HUES64 (cell line): Measurements from ENCODE around the gene GLT8D1.

ENCODE experiments used
- H3K27ac ChIP-seq: 2 replicates; pipeline ENCODE4 v1.7.0; 2013; ENCODE audit warnings: low read depth, low read length, inconsistent platforms
- H3K27me3 ChIP-seq: 2 replicates; pipeline ENCODE4 v1.6.1; 2013; ENCODE audit warnings: mild to moderate bottlenecking, low read length; ENCODE audit not compliant: insufficient read depth
- H3K36me3 ChIP-seq: 2 replicates; pipeline ENCODE4 v1.6.1; 2013; ENCODE audit warnings: mild to moderate bottlenecking, low read length; ENCODE audit not compliant: insufficient read depth
- H3K4me1 ChIP-seq: 2 replicates; pipeline ENCODE4 v1.6.1; 2013; ENCODE audit warnings: mild to moderate bottlenecking, low read length, moderate library complexity; ENCODE audit not compliant: insufficient read depth
- H3K4me3 ChIP-seq: 2 replicates; pipeline ENCODE4 v1.5.1; 2013; ENCODE audit warnings: mild to moderate bottlenecking, low read length, moderate library complexity
- H3K9ac ChIP-seq: 2 replicates; pipeline ENCODE4 v1.6.1; 2013; ENCODE audit warnings: mild to moderate bottlenecking, low read depth, low read length
- H3K9me3 ChIP-seq: 2 replicates; pipeline ENCODE4 v1.6.1; 2013; ENCODE audit warnings: low read depth, low read length; ENCODE audit not compliant: insufficient read depth
- WGBS: fragments of 150-250, 120-280 bp; methylation state at CpG from one replicate; pipeline ENCODE4 v1.1.7; 2013; ENCODE audit warnings: missing lambda C conversion rate; 5-methylcytosine and 5-hydroxymethylcytosine counted together

Gene GLT8D1

DNA sequence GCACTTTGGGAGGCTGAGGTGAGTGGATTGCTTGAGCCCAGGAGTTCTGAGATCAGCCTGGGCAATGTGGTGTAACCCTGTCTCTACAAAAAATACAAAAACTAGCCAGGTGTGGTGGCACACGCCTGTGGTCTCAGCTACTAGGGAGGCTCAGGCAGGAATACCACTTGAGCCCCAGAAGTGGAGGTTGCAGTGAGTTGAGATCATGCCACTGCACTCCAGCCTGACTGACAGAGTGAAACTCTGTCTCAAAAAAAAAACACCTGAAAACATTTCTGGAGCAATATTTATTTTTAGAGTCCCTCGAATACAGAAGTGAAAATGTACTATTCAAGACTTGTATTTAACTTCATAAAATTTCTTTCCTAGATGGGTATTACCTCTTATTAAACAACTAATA lies 4.9 kb upstream of the GLT8D1 start:
- Histone ChIP-seq H3K27ac (no peak overlapping the region), H3K9ac (no peak overlapping the region), H3K27me3 (no peaks in the 10 kb centered on the region), H3K4me1 (no peaks in the 10 kb centered on the region), H3K36me3 (peaks cover 45% of the 10 kb centered on the region), H3K9me3 (no peaks in the 10 kb centered on the region), H3K4me3 (no peak overlapping the region)
- 80% methylated on average over 1 of the region's 2 CpGs for WGBS

DNA sequence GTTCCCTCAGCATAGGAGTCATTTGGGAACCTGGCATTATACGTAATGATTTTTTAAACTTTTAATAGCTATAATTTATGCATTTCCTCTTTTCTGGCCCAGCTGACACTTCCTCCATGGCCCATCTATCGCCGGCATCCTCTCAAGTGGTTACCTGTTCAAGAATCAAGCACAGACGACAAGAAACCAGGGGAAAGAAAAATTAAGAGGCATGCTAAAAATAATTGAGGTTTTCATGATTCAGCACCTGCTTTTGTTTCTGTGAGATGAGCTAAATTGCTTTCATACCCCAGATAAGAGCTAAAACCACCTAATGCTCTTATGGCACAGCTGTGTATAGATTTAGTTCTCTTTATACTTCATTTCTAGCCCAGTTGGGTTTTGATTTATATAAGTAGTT lies 2.0 kb upstream of the GLT8D1 start:
- whole genome bisulfite sequencing = 99% methylated on average over 3 of the region's 4 CpGs
- Histone ChIP-seq H3K9ac (no peak overlapping the region), H3K27ac (no peak overlapping the region), H3K9me3 (no peaks in the 10 kb centered on the region), H3K4me1 (peaks cover 5% of the 10 kb centered on the region; the same call in 1 of the 2 replicates), H3K27me3 (no peaks in the 10 kb centered on the region), H3K4me3 (peak overlapping the region; percentile 100; the same call in 1 of the 2 replicates), H3K36me3 (peaks cover 44% of the 10 kb centered on the region)

DNA sequence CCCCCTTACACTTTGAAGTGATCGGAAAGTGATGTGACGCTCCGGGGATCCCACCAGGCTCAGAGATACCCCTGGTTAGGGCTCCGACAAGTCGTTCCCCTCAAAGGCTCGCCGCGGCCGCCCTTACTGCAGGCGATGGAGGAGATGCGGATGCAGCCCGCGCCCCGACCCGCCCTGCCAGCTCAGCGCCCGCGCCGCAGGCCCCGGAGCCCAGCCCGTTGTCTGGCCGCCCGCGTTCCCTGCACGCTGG lies 228 bp downstream of the GLT8D1 start:
- Histone ChIP-seq H3K4me1 (peaks cover 5% of the 10 kb centered on the region; the same call in 1 of the 2 replicates), H3K9me3 (no peaks in the 10 kb centered on the region), H3K27ac (peak overlapping the region; percentile 81), H3K36me3 (peaks cover 24% of the 10 kb centered on the region), H3K27me3 (no peaks in the 10 kb centered on the region), H3K9ac (peak overlapping the region; percentile 92), H3K4me3 (peak overlapping the region; percentile 100)
- WGBS = under 1% methylated on average over 25 of the region's 25 CpGs

DNA sequence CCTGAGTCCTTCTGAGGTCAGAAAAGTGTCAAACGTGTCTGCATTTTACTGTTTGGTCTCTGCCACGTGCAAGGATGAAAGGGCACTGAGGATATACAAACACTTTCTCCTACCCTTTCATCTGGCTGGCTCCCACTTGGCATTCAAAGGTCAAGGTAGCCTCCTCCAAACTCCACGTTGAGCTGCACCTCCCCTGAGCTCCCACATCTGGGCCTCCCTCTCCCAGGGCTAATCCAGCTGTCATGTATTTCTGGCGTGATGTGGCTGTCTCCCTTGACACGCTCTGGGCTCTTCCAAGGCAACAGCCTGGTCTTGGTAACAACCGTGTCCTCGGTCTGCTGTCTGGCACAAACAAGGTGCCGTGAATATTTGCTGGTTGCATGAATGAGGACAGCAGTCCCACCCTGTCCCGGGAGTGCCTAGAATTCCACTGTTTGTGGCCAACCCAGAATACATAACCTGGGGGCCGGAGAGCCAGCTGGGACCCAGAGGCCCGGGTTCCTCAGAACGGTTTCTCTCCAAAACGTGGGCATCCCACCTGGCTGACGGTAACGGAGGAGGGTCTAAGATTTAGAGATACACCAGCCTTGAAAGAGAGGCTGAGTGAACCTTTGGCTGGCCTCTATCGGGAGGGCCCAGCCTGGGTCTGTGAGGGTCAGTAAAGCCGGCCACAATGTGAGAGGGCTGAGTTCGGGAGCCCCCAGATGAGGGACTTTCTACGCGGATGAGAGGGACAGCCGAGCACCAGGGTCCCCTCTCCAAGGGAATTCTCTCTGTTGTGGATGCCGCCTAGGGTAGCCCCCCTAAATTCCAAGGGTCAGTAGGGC lies 767 bp downstream of the GLT8D1 start:
- 8% methylated on average over 22 of the region's 22 CpGs for WGBS
- H3K4me3 ChIP-seq = peak overlapping the region; percentile 100
- H3K27me3 ChIP-seq = no peaks in the 10 kb centered on the region
- peaks cover 5% of the 10 kb centered on the region; the same call in 1 of the 2 replicates for H3K4me1 ChIP-seq
- no peak overlapping the region for H3K27ac ChIP-seq
- H3K9me3 ChIP-seq = no peaks in the 10 kb centered on the region
- H3K9ac ChIP-seq = peak overlapping the region; percentile 92
- H3K36me3 ChIP-seq = peaks cover 26% of the 10 kb centered on the region

DNA sequence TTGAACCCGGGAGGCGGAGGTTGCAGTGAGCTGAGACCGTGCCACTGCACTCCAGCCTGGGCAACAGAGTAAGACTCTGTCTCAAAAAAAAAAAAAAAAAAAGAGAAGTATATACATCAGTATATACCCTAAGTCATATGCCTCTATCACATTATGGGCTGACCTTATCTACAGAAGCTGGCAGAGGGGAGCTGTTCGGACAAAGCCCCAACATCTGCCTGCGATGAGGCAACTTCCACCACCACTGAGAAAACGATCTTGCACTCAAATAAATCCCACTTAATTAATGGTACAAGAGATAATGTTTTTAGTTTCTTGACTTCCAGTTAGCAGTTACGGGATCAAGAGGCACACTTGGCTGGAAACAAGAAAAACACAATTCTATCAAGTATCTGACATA lies 2.2 kb downstream of the GLT8D1 start:
- no peak overlapping the region for H3K9ac ChIP-seq
- no peak overlapping the region for H3K27ac ChIP-seq

DNA sequence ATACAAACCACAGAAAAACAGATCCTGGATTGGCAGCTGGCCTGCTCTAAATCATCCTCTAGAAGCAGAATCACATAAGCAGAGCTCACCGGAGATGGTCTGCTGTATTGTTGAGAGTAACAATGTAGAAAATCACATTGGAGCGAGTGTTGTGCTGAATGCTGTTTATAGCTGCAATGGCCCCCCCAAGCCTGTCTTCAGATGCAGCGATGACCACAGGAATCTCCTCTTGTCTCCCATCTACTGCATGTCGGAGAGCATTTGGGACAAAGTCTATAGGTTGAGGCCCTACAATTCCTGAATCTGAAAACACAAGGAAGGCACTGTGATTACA lies 8.0 kb downstream of the GLT8D1 start:
- H3K4me3 ChIP-seq = no peak overlapping the region
- peaks cover 70% of the 10 kb centered on the region for H3K36me3 ChIP-seq
- H3K9ac ChIP-seq = no peak overlapping the region
- 95% methylated on average over 4 of the region's 4 CpGs for WGBS
- no peaks in the 10 kb centered on the region for H3K27me3 ChIP-seq
- H3K27ac ChIP-seq = no peak overlapping the region
- H3K9me3 ChIP-seq = no peaks in the 10 kb centered on the region
- H3K4me1 ChIP-seq = no peaks in the 10 kb centered on the region

More for the DNA sequence above, 2.2 kb downstream of the GLT8D1 start:
- Histone ChIP-seq H3K27me3 (no peaks in the 10 kb centered on the region), H3K36me3 (peaks cover 23% of the 10 kb centered on the region), H3K9me3 (no peaks in the 10 kb centered on the region), H3K4me3 (no peak overlapping the region), H3K4me1 (peaks cover 5% of the 10 kb centered on the region; the same call in 1 of the 2 replicates)
- WGBS = 94% methylated on average over 5 of the region's 7 CpGs

DNA sequence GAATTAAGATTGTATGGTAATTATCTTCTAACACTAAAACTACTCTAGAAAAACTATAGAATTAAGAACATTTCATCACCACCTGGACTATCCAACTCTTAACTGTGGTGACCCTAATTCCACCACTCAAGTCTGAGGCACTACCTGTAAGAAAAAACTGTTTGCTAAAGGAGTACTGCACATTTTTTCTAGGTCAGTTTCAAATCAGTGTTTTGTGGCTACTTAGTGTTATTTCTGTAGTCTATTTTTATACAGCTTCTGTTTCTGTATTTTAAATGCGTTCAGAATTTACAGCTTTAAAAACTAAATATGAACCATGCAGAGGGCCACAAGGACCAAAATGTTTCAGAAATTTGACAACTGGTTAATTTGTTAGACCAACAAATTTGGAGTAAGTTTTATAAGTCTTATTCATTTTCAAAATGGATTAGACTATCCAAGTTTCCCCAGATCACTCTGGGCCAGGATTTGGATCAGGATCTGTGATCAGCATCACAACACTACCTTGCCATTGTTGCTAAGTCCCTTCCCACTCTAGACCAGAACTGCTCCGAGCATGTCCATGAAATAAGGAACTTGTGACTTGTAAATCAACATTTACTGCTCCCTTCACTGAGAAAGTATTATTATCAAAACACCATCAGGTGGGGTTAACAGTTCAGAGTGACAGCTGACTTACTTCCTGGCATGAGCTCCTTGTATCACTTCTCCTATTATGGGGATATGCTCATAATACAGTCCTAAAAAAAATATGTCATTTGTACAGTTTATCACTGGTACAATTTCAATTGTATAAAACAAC lies 8.6 kb downstream of the GLT8D1 start:
- no peak overlapping the region for H3K4me3 ChIP-seq
- no peaks in the 10 kb centered on the region for H3K27me3 ChIP-seq
- H3K4me1 ChIP-seq = no peaks in the 10 kb centered on the region
- peaks cover 75% of the 10 kb centered on the region for H3K36me3 ChIP-seq
- no peak overlapping the region; the same call in 1 of the 2 replicates for H3K27ac ChIP-seq
- WGBS = 97% methylated on average over 2 of the region's 2 CpGs
- H3K9ac ChIP-seq = no peak overlapping the region
- H3K9me3 ChIP-seq = no peaks in the 10 kb centered on the region

DNA sequence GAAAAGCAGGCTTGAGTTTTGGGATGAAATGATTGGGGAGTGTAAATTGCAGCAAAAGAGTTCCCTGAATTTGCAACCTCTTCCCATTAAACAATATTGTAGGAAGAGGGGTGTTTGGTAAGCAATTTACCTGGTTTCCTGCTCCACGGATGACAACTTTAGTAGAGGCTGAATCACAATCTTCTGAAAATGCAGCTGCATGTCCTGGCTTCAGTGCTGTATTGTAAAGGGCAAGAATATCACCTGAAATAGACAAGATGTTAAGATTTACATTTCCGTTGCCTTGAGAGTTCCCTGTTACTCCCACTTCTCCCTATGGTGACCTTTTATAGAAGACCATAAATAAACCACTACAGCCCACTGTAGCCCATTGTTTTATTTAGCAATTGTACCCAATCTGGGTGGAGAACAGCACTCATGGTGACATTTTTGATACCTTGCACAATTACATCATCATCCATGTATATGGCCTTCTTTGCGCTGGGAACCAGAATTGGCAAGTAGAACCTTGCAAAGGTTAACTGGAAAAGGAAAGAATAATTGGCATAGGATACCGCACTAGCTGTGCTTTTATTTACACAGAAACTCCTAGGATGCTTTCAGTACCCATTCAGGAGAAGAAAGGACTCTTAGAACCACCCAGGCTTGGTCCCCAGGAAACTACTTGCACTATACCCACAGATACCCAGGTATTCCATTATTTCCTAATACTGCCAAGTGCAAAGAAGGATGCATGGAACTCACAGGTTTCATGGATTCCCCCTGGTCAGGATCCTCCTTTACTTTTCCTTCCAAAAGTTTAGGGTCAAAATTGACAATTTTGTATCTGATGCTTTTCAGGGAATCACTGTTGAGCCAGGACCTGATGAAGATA lies 9.6 kb downstream of the GLT8D1 start:
- H3K27ac ChIP-seq = no peak overlapping the region
- no peaks in the 10 kb centered on the region for H3K4me1 ChIP-seq
- H3K27me3 ChIP-seq = no peaks in the 10 kb centered on the region
- peaks cover 85% of the 10 kb centered on the region for H3K36me3 ChIP-seq
- H3K4me3 ChIP-seq = no peak overlapping the region
- WGBS = 92% methylated on average over 4 of the region's 4 CpGs
- no peak overlapping the region for H3K9ac ChIP-seq
- no peaks in the 10 kb centered on the region for H3K9me3 ChIP-seq

DNA sequence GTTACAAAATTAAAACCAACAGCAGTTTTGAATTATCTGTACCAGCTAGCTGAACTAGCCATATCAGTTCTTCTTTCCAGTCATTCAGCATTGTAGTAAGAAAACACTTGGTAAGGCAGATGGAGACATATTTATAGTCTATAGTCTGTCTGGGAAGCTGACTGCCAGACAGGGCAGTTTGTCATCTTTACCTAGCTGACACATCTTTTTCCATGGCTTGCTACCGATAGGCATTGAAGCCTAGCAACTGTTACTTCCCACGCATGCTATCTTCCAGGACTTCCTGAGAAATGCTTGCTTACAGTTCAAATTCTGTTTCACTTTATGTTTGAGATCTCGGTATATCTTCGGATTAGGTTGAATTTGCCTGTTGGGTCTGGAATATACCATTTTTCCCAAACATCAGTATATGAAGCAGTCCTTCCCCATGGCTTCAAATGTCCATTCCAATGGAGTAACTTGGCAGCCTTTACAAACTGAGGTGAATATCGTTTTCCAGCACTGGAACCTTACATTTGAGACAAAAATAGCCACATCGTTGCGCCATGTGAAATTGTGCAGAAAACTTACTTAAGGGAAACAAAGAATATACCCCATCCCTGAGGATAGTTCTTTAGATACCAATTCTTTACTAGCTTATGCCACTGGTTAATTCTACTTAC lies 10.9 kb downstream of the GLT8D1 start:
- no peaks in the 10 kb centered on the region for H3K27me3 ChIP-seq
- H3K36me3 ChIP-seq = peaks cover 93% of the 10 kb centered on the region
- no peak overlapping the region for H3K27ac ChIP-seq
- WGBS = 89% methylated on average over 7 of the region's 7 CpGs
- H3K4me1 ChIP-seq = no peaks in the 10 kb centered on the region
- H3K9ac ChIP-seq = no peak overlapping the region
- H3K9me3 ChIP-seq = no peaks in the 10 kb centered on the region
- no peak overlapping the region for H3K4me3 ChIP-seq

DNA sequence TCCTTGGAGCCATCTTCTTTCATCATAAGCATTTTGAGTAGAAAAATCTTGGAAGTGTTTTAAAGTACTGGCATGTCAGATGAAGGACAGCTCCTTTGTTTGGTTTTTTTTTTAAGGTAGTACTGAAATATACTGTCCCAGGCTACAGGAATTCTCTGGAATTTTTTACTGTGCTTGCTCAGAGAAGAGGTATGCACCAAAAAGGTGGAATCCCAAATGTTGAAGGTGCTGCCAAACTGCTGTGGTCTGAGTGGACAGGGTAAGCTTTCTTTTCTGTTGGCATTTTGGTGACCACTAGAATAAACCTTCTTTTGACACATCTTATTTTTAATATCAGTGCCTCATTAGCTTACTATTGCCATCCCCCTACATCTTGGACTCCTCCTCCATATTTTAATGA lies 12.5 kb downstream of the GLT8D1 start:
- no peaks in the 10 kb centered on the region for H3K9me3 ChIP-seq
- H3K27ac ChIP-seq = no peak overlapping the region
- H3K4me3 ChIP-seq = no peak overlapping the region
- H3K9ac ChIP-seq = no peak overlapping the region
- no peaks in the 10 kb centered on the region for H3K27me3 ChIP-seq
- no peaks in the 10 kb centered on the region for H3K4me1 ChIP-seq
- peaks cover 99% of the 10 kb centered on the region for H3K36me3 ChIP-seq
